Ascending aorta (tissue), 2 donors: ENCODE measurements around the gene BTBD2. TPM values are rescaled to one million over a fixed set of nuclear protein-coding genes. Genes with fewer than 3 reads are reported as not detected.

ENCODE experiments used
- DNase-seq, 2 donors: peaks; one replicate each; pipeline ENCODE4 v3.0.0-alpha.2; 2019; ENCODE audit warnings: low spot score in 2 of 2
- H3K27ac ChIP-seq, 2 donors: fragments of 200-600 bp; sonication (generic); one replicate each; pipeline ENCODE4 v1.5.1; 2016 to 2017; ENCODE audit warnings: mild to moderate bottlenecking in 1 of 2
- H3K27me3 ChIP-seq: fragments of 200-600 bp; sonication (generic); one replicate; pipeline ENCODE4 v1.5.1; 2017
- H3K36me3 ChIP-seq, 2 donors: fragments of 200-600 bp; sonication (generic); one replicate each; pipeline ENCODE4 v1.5.1; 2016
- H3K4me1 ChIP-seq, 2 donors: fragments of 200-600 bp; sonication (generic); one replicate each; pipeline ENCODE4 v1.5.1; 2016 to 2017; ENCODE audit warnings: mild to moderate bottlenecking in 1 of 2
- H3K4me3 ChIP-seq, 2 donors: fragments of 200-600 bp; sonication (generic); one replicate each; pipeline ENCODE4 v1.5.1; 2016 to 2017; ENCODE audit warnings: mild to moderate bottlenecking in 1 of 2
- H3K9me3 ChIP-seq, 2 donors: fragments of 200-600 bp; sonication (generic); one replicate each; pipeline ENCODE4 v1.5.1; 2016
- intact Hi-C: fragments of 100-400 bp; cut with DNase I; formaldehyde crosslinking; loops from one replicate; pipeline ENCODE4 v1.15.1; 2023
- total RNA-seq: library from RNA; depleted of rRNA; stranded (reverse); fragments of >200 nt; gene quantifications from one replicate; pipeline ENCODE4 v1.1.0, GENCODE V29; 2016
- TF ChIP-seq, protein P1 (sequence below), 3 experiments: fragments of 200-600 bp in 2 of 3; fragments of 450-650 bp in 1 of 3; sonication (generic) in 2 of 3; IDR thresholded peaks; one replicate each; pipeline ENCODE4 v1.5.1; 2016 to 2019; ENCODE audit warnings: antibody characterized with exemption in 3 of 3, mild to moderate bottlenecking in 1 of 3, moderate library complexity in 1 of 3

BTBD2 gene
- total RNA-seq, 1 donor from 2014 or later = 90.1 TPM

GRCh38 chr19:2039959-2040646 lies 24.6 kb upstream of the BTBD2 start:
- Histone ChIP-seq H3K36me3 (peaks cover 46 to 62% of the 10 kb centered on the region in 2 donors), H3K9me3 (peaks cover 4 to 9% of the 10 kb centered on the region in 2 donors), H3K27me3 (no peaks in the 10 kb centered on the region), H3K4me1 (peaks cover 16 to 20% of the 10 kb centered on the region in 2 donors), H3K27ac (peak overlapping the region; percentile 91 to 94), H3K4me3 (no peak overlapping the region)
- intact Hi-C loops = no loop called here
- DNase-seq = no peak
- TF ChIP-seq, protein P1, sequence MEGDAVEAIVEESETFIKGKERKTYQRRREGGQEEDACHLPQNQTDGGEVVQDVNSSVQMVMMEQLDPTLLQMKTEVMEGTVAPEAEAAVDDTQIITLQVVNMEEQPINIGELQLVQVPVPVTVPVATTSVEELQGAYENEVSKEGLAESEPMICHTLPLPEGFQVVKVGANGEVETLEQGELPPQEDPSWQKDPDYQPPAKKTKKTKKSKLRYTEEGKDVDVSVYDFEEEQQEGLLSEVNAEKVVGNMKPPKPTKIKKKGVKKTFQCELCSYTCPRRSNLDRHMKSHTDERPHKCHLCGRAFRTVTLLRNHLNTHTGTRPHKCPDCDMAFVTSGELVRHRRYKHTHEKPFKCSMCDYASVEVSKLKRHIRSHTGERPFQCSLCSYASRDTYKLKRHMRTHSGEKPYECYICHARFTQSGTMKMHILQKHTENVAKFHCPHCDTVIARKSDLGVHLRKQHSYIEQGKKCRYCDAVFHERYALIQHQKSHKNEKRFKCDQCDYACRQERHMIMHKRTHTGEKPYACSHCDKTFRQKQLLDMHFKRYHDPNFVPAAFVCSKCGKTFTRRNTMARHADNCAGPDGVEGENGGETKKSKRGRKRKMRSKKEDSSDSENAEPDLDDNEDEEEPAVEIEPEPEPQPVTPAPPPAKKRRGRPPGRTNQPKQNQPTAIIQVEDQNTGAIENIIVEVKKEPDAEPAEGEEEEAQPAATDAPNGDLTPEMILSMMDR (IDR thresholded peaks at IDR 0.05) = no peak

- Histone ChIP-seq H3K9me3 (peaks cover 4 to 9% of the 10 kb centered on the region in 2 donors), H3K4me3 (no peak overlapping the region), H3K4me1 (peaks cover 16 to 20% of the 10 kb centered on the region in 2 donors), H3K27me3 (no peaks in the 10 kb centered on the region), H3K27ac (peak overlapping the region in 1 of 2 donors; percentile 94), H3K36me3 (peaks cover 39 to 54% of the 10 kb centered on the region in 2 donors)
- DNase-seq = no peak
- intact Hi-C loops = no loop called here
- TF ChIP-seq, protein P1 (IDR thresholded peaks at IDR 0.05) = no peak
Observed at GRCh38 chr19:2039089-2039958, 23.8 kb upstream of the BTBD2 start.

GRCh38 chr19:2038284-2039088 lies 23.0 kb upstream of the BTBD2 start:
- no peaks in the 10 kb centered on the region for H3K27me3 ChIP-seq
- H3K36me3 ChIP-seq = peaks cover 36 to 50% of the 10 kb centered on the region in 2 donors
- no peak overlapping the region for H3K27ac ChIP-seq
- intact Hi-C loops = no loop called here
- H3K4me3 ChIP-seq = no peak overlapping the region
- H3K4me1 ChIP-seq = peaks cover 16 to 19% of the 10 kb centered on the region in 2 donors
- H3K9me3 ChIP-seq = peaks cover 4 to 9% of the 10 kb centered on the region in 2 donors
- DNase-seq = no peak
- TF ChIP-seq, protein P1 (IDR thresholded peaks at IDR 0.05) = no peak

DNA sequence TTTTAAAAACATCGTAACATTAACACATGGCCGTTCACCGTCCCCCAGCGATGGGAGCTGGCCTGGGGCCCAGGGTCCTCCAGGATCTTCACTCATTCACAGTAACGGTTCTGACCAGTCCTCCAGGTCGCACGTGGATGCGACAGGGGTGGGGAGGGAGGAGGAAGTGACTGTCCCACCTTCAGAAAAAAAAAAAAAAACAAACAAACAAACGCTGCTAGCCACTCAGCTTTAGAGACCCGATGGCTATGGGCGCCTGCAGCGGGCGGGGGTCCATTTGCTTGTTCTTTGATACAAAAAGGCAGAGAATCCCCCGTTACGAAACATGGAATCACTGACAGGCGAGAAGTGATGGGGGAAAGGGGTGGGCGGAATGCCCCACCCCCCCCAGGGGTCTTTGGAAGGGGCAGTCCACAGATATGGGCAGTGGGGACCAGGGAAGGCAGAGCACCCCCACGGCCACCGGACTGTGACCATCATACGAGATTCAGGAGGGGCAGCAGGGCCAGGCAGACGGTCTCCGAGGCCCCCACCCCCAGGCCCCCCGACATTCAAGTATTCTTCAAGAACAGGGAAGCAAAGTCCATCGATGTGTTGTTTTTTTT lies 22.2 kb upstream of the BTBD2 start:
- H3K27me3 ChIP-seq = no peaks in the 10 kb centered on the region
- no peak overlapping the region for H3K4me3 ChIP-seq
- no peak for DNase-seq
- intact Hi-C loops = no loop called here
- TF ChIP-seq, protein P1 (IDR thresholded peaks at IDR 0.05) = no peak
- peaks cover 10 to 13% of the 10 kb centered on the region in 2 donors for H3K4me1 ChIP-seq
- H3K9me3 ChIP-seq = peaks cover 4 to 9% of the 10 kb centered on the region in 2 donors
- H3K36me3 ChIP-seq = peaks cover 36 to 43% of the 10 kb centered on the region in 2 donors
- no peak overlapping the region for H3K27ac ChIP-seq

DNA sequence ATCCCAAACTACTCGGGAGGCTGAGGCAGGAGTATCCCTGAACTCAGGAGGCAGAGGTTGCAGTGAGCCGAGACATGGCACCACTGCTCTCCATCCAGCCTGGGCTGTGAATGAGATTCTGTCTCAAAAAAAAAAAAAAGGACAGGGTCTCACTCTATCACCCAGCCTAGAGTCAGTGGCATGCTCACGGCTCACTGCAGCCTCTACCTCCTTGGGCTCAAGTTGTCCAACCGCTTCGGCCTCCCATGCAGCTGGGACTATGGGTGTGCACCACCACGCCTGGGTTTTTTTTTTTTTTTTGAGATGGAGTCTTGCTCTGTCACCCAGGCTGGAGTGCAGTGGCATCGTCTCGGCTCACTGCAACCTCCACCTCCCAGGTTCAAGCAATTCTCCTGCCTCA lies 20.9 kb upstream of the BTBD2 start:
- no peak overlapping the region for H3K27ac ChIP-seq
- no peak overlapping the region for H3K4me3 ChIP-seq
- H3K27me3 ChIP-seq = no peaks in the 10 kb centered on the region
- intact Hi-C loops = no loop called here
- H3K36me3 ChIP-seq = peaks cover 33 to 36% of the 10 kb centered on the region in 2 donors
- no peak for DNase-seq
- H3K4me1 ChIP-seq = peaks cover under 1 to 17% of the 10 kb centered on the region in 2 donors
- peaks cover 4 to 9% of the 10 kb centered on the region in 2 donors for H3K9me3 ChIP-seq
- TF ChIP-seq, protein P1 (IDR thresholded peaks at IDR 0.05) = no peak
